Fibroblast of pulmonary artery (primary cell): Measurements from ENCODE around the gene AMDHD1.
A peak's percentile ranks its signal among the peaks of the same experiment; 100 is the strongest.

Source experiments
- DNase-seq: peaks from one replicate; pipeline ENCODE4 v3.0.0-alpha.2; 2010; ENCODE audit warnings: low read depth
- H3K4me3 ChIP-seq: replicated peaks from 2 replicates; pipeline ENCODE4 v1.5.1; 2011; ENCODE audit warnings: low read depth, mild to moderate bottlenecking, control low read depth, low read length, moderate library complexity
- CTCF ChIP-seq: IDR thresholded peaks from 2 replicates; pipeline ENCODE4 v1.5.1; 2011; ENCODE audit warnings: mild to moderate bottlenecking, control low read depth, low read length, inconsistent platforms; ENCODE audit errors: missing control alignments

AMDHD1 gene

GRCh38 chr12:95919110-95919509, 24.0 kb upstream of the AMDHD1 start:
- no peak for TF ChIP-seq CTCF
- no peak for DNase-seq
- no peak overlapping the region for H3K4me3 ChIP-seq

GRCh38 chr12:95922231-95922630, 20.9 kb upstream of the AMDHD1 start:
- no peak for TF ChIP-seq CTCF
- peak; percentile 47 for DNase-seq
- no peak overlapping the region for H3K4me3 ChIP-seq

- TF ChIP-seq CTCF, result no peak
- no peak overlapping the region for H3K4me3 ChIP-seq
- DNase-seq, result no peak
Observed at GRCh38 chr12:95940514-95940913, 2.6 kb upstream of the AMDHD1 start.

GRCh38 chr12:95942101-95942523, 1.0 kb upstream of the AMDHD1 start:
- no peak for DNase-seq
- TF ChIP-seq CTCF, result no peak
- peak overlapping the region; percentile 60 for H3K4me3 ChIP-seq

- peak; percentile 29 for DNase-seq
- TF ChIP-seq CTCF, result no peak
- H3K4me3 ChIP-seq, result peak within 1 kb of the TSS; percentile 60
Observed at GRCh38 chr12:95942524-95943329, 404 bp upstream of the AMDHD1 start, which contains the start of gene CCDC38. TSS of gene CCDC38 (minus strand) at chr12:95942614. CDS start at chr12:95936509, 6,105 bp downstream.

GRCh38 chr12:95944108-95944704, 1.1 kb downstream of the AMDHD1 start:
- TF ChIP-seq CTCF, result no peak
- no peak for DNase-seq
- H3K4me3 ChIP-seq, result no peak overlapping the region
